Left forelimb (tissue), 1 donor: ENCODE data around the gene OXSR1.
"Not testable (repeated sequence)": the region's sequence is repeated elsewhere in the genome, so short reads cannot be mapped to it uniquely, and the experiment has no call there.

Experiments used
- DNase-seq: peaks from one replicate; pipeline ENCODE4 v3.0.0-alpha.2; 2018; ENCODE audit warnings: low spot score

Gene OXSR1

DNA sequence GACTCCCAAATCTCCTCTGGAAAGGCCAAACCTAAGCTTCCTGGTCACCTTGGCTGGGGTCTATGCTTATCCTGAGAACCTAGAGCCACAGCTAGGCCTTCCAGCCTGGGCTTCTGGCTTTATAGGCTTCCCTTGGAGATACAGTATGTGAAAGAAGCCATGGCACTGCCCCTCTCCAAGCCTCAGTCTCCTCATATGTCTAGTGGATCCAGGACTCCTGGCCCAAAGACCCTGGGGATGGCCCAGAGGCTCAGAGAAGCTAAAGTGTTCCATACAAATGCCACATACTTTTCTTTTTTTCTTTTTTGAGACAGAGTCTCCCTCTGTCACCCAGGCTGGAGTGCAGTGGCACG, 37.1 kb upstream of the OXSR1 start:
- no peak for DNase-seq

DNA sequence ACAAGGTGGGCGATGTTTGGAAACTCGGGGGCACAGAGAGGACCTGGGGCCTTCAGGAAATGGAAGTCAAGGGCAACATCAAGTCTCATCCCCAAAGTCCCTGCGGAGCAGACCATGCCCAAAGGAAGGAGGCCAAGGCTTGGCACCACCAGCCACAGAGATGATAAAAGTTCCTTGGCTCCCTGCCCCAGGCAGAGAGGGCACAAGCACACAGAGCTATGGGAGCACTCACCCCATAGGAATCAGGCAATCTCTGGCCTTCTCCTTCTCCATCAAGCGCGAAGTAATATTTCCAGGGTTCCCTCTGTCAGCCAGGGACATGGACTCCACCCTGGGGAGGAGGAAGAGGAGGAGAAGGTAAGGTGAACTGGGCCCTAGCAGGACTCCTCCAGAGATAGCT, 36.3 kb upstream of the OXSR1 start:
- peak; percentile 38 for DNase-seq

DNA sequence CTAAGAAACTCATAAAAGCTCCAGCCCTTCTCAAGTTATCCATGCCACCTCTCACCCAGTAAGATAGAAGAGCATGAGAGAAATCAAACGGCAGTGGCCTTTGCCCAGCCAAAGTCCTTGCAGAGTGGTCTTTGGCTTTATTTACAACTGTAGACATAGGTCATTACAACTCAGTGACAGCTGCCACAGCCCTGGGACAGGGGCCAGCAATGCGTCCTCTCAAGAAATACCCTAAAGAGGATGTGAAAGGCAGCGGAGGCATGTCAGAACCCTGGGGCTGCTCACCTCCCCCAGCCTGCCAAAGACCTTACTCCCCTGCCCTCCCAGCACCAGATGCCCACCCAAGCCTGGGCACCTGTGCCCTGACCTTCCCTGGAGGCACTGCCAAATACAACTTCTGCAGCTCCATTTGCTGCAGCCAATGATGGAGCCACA, 34.7 kb upstream of the OXSR1 start:
- no peak for DNase-seq

DNA sequence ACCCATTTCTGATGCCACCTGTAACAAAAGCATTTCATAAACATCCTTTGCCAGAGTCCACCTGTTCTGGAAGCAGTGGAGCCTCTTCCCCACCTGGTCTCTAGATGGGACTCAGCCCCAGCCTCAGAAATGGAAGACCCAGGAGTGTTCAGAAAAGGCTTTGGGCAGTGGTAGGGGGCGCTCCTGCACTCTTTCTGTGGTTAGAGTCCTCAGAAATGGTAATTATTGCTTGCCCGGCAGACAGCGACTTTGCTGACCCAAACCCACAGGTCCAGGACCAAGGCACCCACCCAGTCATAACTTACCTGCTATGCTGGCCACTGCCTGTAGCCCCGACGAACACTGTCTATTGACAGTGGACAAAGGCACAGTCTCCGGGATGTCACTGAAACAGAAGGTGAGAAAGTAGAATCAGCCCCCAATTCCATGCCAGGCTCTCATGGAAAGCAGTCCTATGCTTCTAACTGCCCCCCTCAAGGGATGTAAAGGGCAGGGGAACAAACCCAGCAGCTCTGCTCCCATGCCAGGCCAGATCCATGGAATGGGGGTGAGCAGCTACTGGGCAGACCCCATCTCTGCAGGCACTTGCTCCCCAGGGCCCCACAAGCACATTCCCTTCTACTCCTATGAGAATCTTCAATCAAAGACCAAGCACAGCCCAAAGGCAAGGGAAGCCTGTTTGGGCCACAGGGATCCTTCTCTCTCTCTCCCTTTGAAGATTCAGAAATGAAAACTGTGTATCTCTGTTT, 33.5 kb upstream of the OXSR1 start:
- no peak for DNase-seq

DNA sequence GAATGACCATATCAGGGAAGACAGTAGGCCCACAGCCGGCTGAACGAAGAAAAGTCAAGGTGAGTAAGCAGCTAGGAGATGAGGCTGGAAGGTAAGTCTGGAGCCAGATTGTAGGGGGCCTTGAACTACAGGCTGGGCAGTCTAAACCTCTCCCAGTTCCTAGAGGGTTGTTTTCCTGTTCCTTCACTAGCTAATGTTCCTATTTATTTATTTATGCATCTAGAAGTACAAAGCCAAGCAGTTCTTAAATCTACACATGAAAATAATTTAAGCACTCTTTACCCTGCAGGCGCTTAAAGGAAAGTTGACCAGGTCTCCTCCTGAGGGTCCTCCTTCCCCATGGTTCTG, 32.2 kb upstream of the OXSR1 start:
- no peak for DNase-seq

DNA sequence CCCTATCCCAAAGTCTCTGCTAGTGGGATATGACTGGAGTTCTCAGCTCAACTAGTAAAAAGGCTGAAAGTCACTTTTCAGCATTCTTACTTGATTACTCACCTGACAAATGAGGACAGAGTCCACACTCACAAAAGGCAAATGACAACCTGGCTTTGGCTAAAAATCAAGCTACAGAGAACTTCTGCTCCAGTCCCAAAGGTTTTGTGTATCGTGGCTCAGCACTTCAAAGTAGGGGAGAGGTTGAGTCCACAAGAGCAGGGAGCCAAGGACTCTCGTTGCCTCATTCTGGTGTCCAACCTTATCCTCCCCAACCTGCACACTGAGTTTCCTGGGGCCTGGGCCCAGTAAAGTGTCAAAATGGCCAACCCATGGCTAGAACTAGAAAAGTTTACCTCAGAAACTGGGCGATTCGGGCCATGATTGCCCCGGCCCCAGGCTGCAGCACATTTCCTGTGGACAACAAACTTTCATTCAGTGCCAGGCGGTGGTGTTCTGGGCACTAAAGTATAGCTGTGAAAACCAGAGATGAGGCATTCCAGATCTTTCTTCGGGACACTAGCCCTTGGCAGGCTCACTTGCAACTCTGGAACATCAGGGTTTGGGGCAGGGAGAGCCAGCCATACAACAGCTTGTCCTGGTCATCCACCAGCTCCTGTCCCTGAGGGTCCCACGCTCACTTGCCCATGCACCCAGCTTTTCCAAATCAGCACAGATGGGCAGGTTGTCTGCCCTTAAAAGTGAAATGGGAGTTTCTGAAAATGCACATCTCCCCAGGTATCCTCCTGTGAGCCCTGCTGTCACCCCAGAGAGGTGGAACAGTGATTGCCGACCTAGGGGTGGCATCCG, 31.6 kb upstream of the OXSR1 start:
- peak; percentile 38 for DNase-seq

DNA sequence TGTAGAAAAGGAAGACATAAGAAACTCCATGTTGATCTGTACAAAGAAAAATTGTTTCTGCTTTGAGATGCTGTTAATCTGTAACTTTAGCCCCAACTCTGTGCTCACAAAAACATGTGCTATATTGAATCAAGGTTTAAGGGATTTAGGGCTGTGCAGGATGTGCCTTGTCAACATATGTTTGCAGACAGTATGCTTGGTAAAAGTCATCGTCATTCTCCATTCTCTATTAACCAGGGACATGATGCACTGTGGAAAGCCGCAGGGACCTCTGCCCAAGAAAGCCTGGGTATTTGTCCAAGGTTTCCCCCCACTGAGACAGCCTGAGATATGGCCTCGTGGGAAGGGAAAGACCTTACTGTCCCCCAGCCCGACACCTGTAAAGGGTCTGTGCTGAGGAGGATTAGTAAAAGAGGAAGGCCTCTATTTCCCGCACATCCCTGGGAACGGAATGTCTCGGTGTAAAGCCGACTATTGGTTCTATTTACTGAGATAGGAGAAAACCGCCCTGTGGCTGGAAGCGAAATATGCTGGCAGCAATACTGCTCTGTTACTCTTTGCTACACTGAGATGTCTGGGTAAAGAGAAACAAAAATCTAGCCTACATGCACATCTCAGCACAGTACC, 30.7 kb upstream of the OXSR1 start:
- DNase-seq = not testable (repeated sequence)

DNA sequence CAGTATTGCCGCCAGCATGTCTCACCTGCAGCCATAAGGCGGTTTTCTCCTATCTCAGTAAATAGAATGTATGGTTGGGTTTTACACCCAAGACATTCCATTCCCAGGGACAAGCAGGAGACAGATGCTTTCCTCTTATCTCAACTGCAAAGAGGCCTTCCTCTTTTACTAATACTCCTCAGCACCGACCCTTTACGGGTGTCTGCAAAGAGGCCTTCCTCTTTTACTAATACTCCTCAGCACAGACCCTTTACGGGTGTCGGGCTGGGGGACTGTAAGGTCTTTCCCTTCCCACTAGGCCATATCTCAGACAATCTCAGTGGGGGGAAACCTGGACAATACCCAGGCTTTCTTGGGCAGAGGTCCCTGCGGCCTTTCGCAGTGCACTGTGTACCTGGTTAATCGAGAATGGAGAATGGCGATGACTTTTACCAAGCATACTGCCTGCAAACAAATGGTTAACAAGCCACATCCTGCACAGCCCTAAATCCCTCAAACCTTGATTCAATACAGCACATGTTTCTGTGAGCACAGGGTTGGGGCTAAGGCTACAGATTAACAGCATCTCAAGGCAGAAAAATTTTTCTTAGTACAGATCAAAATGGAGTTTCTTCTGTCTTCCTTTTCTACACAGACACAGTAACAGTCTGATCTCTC, 29.6 kb upstream of the OXSR1 start:
- not testable (repeated sequence) for DNase-seq

DNA sequence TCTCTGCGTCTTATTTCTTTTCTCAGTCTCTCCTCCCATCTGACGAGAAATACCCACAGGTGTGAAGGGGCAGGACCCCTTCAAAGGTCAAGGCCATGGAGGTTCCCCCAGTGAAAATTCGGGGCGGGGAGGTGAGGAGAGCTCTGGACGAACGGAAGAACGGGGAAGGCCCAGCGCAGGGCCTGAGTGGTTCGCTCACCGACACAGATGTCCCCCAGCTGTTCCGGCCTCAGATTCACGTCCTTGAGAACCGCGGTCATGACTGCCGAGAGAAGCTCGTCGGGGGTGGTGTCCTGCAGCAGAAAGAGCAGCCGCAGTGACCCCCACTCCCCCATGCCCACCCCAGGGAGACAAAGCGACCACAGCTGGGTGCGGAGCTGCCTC, 29.0 kb upstream of the OXSR1 start:
- DNase-seq = no peak

DNA sequence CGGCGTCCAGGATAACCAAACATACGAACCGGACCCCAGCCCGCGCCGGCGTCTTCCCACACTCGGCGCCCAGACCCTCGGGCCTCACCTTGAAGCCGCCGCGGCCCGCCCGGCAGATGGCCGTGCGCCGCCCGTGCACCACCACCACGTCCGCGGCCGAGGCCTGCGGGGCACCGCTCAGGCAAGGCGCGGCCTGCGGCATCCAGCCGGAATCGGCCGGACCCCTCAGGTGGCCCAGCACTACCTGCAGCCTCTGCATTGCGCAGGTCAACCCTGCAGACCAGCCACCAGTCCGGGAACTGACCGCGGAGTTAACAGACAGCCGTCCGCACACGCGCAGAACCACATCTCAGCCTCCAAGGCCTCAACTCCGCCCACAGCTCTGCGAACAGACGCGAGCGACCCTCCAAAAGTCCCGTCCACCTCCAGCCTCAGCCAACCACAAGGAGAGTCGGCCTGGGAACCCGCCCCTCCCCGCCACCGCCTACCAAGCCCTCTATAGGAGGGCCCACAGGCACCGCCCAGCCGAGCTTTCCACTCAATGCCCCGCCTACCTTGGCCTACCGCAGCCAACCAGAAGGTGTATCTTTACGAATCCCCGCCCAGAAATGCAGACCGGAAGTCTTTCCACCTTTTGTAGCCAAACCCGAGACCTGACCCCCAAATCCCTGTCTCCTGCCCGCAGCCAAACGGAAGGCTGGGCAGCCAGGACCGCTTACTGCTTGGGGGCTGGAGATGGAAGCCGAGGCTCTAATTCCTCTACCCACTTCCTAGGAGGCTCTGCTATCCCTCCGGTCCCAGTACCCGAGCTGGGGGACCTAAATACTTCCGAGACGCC, 28.3 kb upstream of the OXSR1 start, which contains the start of gene ACAA1:
Gene ACAA1 (minus strand): TSS at position 351 of the 838 bp plus-strand sequence. CDS start 92 bp downstream, at position 259.
- DNase-seq = peak; percentile 98

DNA sequence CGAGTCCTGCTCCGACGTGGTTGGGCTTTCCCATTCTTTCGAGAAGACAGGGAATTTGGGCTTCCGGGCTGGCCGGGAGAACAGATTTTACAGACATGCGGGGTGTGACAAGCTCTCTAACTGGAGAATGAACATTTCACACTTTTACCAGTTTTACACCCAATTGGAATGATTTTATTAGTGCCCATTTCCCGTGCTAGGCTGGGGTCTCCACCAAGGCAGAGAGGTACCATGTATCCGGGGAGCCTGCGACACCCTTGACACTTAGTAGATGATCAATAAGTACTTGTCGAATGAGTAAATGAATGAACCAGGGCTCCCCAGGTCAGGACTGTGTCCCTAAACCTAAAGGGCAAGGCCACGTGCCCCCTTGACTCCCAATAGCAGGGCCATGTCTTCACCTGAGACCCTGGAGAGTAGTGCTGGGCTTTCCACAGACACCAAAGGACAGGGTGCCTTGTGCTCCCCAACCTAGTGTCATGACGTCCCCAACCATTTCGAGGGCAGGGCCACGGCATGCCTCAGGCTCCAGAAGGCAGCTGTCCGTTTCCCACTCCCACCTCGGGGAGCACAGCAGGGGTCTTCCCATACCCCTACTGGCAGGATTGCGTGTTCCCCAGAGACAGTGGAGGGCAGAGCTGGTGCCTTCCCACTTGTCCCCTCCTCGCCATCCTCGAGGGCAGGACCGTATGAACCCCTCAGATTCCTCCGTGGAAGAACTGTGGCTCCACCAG, 27.6 kb upstream of the OXSR1 start:
- DNase-seq = no peak

DNA sequence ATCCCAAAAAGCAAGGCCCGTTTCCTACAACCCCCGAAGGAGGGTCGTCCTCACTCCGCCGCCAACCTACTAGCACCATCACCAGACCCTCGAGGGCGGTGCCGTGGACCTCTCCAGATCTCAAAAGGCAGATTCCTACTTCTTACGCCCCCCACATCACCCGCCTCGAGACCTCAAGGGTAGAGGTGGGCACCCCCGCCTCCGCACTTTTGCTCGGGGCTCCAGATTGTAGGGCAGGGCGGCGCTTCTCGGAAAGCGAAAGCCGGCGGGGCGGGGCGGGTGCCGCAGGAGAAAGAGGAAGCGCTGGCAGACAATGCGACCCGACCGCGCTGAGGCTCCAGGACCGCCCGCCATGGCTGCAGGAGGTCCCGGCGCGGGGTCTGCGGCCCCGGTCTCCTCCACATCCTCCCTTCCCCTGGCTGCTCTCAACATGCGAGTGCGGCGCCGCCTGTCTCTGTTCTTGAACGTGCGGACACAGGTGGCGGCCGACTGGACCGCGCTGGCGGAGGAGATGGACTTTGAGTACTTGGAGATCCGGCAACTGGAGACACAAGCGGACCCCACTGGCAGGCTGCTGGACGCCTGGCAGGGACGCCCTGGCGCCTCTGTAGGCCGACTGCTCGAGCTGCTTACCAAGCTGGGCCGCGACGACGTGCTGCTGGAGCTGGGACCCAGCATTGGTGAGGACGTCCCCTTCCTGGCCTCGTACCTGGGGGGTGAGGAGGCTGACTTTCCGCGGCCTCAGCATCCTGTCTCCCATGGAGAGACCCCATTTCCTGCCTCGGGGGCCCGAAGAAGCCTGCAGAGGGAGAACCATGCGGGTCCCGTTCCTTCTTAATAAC, 26.8 kb upstream of the OXSR1 start, which contains the start of gene MYD88:
Gene MYD88 (plus strand): TSS at position 313 of the 842 bp plus-strand sequence. CDS start 40 bp downstream, at position 353.
- peak; percentile 86 for DNase-seq

DNA sequence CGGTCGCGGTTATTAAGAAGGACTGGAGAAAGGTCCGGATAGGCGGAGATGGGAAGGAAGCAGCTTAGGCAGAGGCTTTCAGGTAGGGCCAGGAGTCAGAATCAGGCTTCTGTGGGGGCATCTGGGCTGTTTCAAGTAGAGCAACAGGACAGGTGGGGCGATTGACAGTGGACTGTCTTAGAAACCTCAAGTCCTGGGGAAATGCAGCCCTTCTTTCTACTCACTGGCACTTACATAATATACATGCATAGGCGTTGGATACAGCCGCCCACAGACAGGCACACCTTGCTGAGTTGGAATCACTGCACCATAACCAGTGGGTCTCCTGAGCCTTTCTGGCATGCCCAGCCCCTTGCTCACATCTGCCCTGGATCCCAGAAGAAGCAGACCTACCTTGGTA, 26.1 kb upstream of the OXSR1 start:
- DNase-seq = no peak

DNA sequence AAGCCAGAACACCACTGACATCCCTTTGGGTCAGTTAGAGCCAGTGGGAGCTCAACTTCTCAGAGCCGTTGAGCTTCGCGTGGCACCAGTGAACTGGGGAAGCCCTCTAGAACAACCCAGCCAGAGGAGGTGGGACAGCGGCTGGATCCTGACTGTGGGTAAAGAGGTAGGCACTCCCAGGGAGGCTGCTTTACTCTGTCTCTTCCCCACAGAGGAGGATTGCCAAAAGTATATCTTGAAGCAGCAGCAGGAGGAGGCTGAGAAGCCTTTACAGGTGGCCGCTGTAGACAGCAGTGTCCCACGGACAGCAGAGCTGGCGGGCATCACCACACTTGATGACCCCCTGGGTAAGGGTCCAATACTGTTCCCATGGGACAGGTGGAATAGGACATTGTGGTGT, 25.7 kb upstream of the OXSR1 start:
- DNase-seq = no peak

DNA sequence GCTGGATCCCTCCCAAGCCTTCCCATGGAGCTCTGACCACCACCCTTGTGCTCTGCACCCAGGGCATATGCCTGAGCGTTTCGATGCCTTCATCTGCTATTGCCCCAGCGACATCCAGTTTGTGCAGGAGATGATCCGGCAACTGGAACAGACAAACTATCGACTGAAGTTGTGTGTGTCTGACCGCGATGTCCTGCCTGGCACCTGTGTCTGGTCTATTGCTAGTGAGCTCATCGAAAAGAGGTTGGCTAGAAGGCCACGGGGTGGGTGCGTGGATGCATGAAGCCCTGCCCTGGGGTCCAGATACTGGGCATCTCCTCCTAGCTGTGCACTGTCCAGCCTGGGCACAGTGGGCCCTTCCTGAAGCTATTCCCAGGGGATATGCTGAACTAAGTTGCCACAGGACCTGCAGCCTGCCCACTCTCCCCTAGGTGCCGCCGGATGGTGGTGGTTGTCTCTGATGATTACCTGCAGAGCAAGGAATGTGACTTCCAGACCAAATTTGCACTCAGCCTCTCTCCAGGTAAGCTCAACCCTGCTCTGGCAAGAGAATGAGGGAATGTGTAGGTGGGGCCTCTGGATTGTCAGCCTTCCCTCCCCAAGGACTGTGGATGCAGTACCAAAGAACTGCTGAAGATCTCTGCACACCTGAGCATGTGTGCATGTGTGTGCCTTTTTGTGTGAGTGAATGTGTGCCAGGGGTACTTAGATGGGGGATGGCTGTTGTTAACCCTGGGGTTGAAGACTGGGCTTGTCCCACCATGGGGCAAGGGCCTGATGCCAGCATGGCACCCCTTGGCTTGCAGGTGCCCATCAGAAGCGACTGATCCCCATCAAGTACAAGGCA, 24.8 kb upstream of the OXSR1 start:
- no peak for DNase-seq

DNA sequence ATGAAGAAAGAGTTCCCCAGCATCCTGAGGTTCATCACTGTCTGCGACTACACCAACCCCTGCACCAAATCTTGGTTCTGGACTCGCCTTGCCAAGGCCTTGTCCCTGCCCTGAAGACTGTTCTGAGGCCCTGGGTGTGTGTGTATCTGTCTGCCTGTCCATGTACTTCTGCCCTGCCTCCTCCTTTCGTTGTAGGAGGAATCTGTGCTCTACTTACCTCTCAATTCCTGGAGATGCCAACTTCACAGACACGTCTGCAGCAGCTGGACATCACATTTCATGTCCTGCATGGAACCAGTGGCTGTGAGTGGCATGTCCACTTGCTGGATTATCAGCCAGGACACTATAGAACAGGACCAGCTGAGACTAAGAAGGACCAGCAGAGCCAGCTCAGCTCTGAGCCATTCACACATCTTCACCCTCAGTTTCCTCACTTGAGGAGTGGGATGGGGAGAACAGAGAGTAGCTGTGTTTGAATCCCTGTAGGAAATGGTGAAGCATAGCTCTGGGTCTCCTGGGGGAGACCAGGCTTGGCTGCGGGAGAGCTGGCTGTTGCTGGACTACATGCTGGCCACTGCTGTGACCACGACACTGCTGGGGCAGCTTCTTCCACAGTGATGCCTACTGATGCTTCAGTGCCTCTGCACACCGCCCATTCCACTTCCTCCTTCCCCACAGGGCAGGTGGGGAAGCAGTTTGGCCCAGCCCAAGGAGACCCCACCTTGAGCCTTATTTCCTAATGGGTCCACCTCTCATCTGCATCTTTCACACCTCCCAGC, 24.0 kb upstream of the OXSR1 start:
- no peak for DNase-seq

DNA sequence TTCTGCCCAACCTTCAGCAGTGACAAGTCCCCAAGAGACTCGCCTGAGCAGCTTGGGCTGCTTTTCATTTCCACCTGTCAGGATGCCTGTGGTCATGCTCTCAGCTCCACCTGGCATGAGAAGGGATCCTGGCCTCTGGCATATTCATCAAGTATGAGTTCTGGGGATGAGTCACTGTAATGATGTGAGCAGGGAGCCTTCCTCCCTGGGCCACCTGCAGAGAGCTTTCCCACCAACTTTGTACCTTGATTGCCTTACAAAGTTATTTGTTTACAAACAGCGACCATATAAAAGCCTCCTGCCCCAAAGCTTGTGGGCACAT, 23.4 kb upstream of the OXSR1 start:
- DNase-seq = no peak

DNA sequence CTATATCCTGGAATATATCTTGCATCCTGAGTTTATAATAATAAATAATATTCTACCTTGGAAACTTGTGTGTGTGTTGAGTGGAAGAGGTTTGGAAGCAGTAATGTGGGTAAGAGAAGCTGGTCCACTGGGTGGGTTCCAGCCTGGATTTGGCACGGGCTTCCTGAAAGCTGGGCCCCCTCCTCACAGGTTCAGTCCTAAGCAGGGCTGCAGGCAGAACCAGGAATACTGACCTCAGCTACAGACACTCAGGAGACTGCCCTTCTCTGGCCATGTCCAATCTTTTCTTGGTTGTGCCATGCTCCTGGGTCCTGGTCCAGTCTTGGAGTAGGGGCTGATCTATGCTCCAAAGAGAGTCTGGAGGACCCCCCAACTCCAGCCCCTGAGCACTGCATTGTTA, 22.4 kb upstream of the OXSR1 start:
- no peak for DNase-seq
